GM12864 (cell line): ENCODE measurements around the gene CPED1.

Experiments
- DNase-seq: peaks from one replicate; pipeline ENCODE4 v3.0.0-alpha.2; 2011; ENCODE audit warnings: low read depth
- H3K4me3 ChIP-seq: 2 replicates; pipeline ENCODE4 v1.5.1; 2011; ENCODE audit warnings: mild to moderate bottlenecking, low read depth, low read length, control low read depth
- CTCF ChIP-seq: IDR thresholded peaks from 2 replicates; pipeline ENCODE4 v1.5.1; 2011; ENCODE audit warnings: low read depth, mild to moderate bottlenecking, moderate library complexity, low read length, control low read depth, inconsistent platforms; ENCODE audit errors: missing control alignments

CPED1 gene

GRCh38 chr7:120988591-120989256 is at the start of gene CPED1:
Gene CPED1, plus strand, starts transcription at chr7:120988711. Its CDS starts 911 bp downstream, at chr7:120989622.
- no peak for TF ChIP-seq CTCF
- H3K4me3 ChIP-seq = peak within 1 kb of the TSS; percentile 36; the same call in 1 of the 2 replicates
- DNase-seq = no peak

GRCh38 chr7:120939345-120939744 is 49.2 kb upstream of the CPED1 start:
- no peak for DNase-seq
- TF ChIP-seq CTCF = no peak
- no peak overlapping the region for H3K4me3 ChIP-seq

GRCh38 chr7:120941064-120941463 is 47.4 kb upstream of the CPED1 start:
- no peak for DNase-seq
- no peak overlapping the region for H3K4me3 ChIP-seq
- peak; percentile 13 for TF ChIP-seq CTCF

- no peak for DNase-seq
- no peak overlapping the region for H3K4me3 ChIP-seq
- TF ChIP-seq CTCF = no peak
Observed at GRCh38 chr7:120941856-120942255, 46.7 kb upstream of the CPED1 start.

GRCh38 chr7:120942861-120943260 is 45.6 kb upstream of the CPED1 start:
- no peak overlapping the region for H3K4me3 ChIP-seq
- TF ChIP-seq CTCF = no peak
- DNase-seq = no peak

GRCh38 chr7:120944826-120945562 is 43.5 kb upstream of the CPED1 start:
- H3K4me3 ChIP-seq = no peak overlapping the region
- TF ChIP-seq CTCF = no peak
- DNase-seq = no peak
